GM18499 (cell line): ENCODE results near the gene EXOSC1.
"Not testable (repeated sequence)": the region's sequence is repeated elsewhere in the genome, so short reads cannot be mapped to it uniquely, and the experiment has no call there.

Experiments used
- ATAC-seq: cut with Tn5 transposase; IDR thresholded peaks from one replicate; pipeline ENCODE4 v1.9.1; 2021; ENCODE audit warnings: moderate number of reproducible peaks; ENCODE audit not compliant: insufficient read depth, unreplicated experiment

The EXOSC1 gene

GRCh38 chr10:97412891-97413304 lies 32.9 kb downstream of the EXOSC1 start:
- no peak for ATAC-seq

DNA sequence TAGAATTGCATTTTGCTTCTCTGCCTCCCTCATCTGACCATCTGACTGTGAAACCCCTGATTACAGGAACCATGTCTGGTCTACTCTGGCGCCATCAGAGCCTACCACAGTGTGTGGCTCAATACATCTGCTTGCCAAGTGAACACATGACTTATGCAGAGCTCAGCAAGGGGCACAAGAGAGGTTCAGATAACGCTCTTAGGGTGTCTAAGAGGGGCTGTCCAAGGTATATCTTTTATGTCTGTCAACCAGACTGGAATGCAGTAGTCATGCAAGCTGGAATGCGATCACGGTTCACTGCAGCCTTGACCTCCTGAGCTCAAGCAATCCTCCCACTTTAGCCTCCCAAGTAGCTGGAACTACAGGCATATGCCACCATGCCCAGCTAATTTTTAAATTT lies 34.4 kb downstream of the EXOSC1 start:
- no peak for ATAC-seq

GRCh38 chr10:97408496-97408992 lies 37.3 kb downstream of the EXOSC1 start:
- no peak for ATAC-seq

DNA sequence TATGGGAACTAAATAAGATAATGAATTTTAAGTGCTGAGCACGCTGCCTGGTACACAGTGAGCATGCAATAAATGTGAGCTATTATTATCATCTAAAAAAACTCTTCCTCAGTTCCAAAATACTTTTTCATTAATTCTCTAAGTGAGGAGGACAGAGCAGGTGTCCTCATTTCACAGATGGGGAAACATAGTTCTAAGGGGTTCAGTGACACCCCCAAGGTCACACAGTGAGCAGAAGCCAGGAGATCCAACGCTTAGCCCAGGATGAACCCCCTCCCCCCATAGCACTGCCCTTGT lies 37.9 kb downstream of the EXOSC1 start:
- ATAC-seq = no peak

- peak; percentile 76 for ATAC-seq
Measured at GRCh38 chr10:97407211-97407951, 38.4 kb downstream of the EXOSC1 start.

- not testable (repeated sequence) for ATAC-seq
Measured at GRCh38 chr10:97406483-97406882, 39.3 kb downstream of the EXOSC1 start.

GRCh38 chr10:97406064-97406463 lies 39.7 kb downstream of the EXOSC1 start:
- no peak for ATAC-seq

- ATAC-seq = no peak
Measured at GRCh38 chr10:97404044-97404443, 41.8 kb downstream of the EXOSC1 start.

- no peak for ATAC-seq
Measured at GRCh38 chr10:97401455-97401919, 44.3 kb downstream of the EXOSC1 start.

DNA sequence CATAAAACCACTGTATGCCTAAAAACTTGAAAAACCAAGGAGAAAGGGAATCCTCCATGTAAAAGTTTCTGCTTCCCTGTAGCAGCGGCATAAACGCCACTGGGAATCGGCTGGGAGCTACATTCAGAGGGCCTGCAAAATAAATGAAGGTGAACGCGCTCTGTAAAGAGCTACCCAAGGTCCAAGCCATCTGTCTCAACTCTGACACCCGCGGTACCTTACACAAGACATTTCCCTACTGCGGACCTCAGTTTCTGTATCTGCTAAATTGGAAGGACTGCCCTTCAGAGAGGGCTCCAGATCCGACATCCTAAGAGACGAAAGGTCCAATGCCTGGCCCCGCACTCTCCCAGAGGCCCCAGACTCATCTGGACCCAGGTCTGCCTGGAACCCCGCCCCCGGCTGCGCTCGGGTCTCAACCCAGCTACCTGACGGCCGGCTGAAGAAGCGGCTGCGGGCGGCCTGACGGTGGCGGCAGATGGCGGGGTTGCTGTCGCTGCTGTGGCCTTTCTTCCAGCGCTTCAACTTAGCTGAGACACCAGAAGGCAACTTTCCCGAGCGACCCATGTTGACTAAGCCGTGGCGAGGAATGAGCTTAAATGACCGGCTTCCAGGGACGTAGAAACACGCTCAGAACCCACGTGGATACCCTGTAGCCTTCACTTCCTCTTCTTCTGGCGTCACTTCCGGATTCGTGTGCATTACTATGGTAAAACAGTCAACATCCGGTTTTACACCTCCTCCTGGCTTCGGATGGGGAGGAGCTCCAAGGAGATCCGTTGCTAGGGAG lies 44.9 kb downstream of the EXOSC1 start, which contains the start of gene RRP12:
Gene RRP12, minus strand, starts transcription at position 676 of the 790 bp plus-strand sequence. Its CDS starts 109 bp downstream, at position 567.
- peak; percentile 75 for ATAC-seq

DNA sequence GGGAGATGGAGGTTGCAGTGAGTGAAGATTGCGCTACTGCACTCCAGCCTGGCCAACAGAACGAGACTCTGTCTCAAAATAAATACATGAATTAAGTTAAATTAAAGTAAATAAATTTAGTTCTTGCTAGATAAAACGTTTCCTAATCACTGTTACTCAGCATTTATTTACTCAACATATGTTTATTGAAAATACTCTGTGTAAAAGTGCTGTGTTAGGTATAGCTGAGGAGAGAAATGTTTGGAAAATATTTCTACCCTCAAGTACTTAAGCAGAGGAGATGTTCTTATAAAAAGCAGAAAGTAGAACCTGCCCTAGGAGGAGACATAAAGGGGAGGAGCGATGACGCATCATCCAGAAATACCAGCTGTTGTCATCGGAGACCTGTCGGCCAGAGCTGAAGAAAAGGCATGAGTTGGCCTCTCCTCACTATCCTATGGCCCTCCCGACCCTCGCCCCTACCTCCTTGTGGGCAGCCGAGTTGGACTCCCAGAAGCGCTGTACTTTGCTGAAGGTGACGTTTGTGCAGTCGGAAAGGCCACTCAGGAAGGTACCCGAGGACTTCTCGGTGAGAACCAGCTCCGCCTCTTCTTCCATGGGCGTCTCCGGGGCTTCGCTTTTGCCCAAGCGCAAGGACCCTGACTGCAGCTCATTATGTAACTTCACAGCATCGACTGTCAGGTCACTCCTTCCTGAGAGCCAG lies 45.8 kb downstream of the EXOSC1 start:
- ATAC-seq = no peak

- ATAC-seq = no peak
Measured at GRCh38 chr10:97396056-97396455, 49.8 kb downstream of the EXOSC1 start.

GRCh38 chr10:97393034-97393573 lies 52.7 kb downstream of the EXOSC1 start:
- no peak for ATAC-seq

GRCh38 chr10:97390091-97390490 lies 55.7 kb downstream of the EXOSC1 start:
- no peak for ATAC-seq

- ATAC-seq = no peak
Measured at GRCh38 chr10:97388152-97388551, 57.7 kb downstream of the EXOSC1 start.
